Fibroblast of skin of abdomen (primary cell): ENCODE results near the gene PSMD2.

Source experiments
- DNase-seq: peaks from one replicate; pipeline ENCODE4 v3.0.0-alpha.2; 2013

The PSMD2 gene

DNA sequence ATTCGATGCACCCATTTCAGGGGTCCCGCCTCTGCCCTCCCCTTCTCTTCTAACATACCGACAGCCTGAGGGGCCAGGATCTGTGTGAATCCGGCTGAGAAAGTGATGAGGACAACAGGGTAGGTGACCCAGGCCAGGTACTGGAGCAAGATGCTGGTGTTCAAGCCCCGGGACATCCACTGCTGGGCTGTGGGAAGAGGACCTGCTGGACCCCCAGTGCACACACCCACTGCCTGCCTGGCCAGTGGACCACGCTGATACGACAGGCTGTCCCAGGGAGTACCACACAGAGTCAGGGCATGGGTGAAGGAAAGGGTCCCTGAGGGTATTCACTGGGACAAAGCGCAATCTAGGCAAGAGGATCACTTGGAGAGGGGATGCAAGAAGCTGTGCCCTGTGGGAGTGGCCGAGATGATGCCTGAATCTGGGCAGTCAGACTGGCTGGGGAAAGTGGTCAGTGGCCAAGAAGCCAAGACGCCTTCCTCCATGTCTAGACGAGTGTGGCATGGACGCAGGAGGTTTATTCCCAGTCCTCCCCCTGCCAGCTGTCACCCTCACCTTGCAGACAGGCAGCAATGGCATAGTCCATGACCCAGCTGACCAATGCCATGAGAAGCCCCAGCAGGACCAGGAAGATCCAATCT lies 59.2 kb downstream of the PSMD2 start:
- no peak for DNase-seq
